ENCODE data around the gene HIF3A.
"Not testable (repeated sequence)": the region's sequence is repeated elsewhere in the genome, so short reads cannot be mapped to it uniquely, and the experiment has no call there.

The HIF3A gene

DNA sequence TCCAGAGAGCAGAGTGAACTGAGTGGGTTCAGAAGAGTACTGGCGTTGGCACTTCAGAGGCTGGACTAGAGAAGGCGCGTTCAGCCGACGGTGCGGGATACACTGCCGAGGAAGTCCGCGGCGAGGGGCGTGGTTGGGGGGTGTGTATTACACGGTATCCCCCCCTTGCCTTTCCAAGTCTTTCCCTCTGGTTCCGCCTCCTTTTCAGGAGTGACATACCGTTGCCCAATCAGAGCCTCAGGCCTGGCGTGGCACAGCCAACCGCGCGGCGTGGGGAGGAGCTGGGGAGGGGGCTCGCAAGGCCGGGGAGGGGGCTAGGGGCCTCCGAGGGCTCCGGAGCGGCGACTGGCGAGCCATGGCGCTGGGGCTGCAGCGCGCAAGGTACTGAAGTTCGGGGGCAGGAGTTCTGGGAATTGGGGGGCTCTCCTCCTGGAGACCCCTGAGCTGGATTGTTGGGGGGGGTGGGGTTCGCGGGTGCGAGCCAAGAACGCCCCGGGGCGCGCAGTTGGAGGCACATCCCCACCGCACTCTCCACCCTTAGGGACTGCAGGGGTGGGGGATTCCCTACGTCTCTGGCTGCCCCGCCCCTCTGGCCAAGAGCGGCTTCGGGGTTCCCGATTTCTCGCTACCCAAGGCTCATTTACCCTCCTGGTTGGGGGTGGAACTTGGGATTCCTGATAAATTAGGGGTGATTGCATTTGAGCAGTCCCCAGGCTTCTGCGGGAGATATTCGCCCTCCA is at the start of gene HIF3A:
Gene HIF3A, plus strand, starts transcription at position 321 of the 740 bp plus-strand sequence. Its CDS starts 35 bp downstream, at position 356.
- no peak for DNase-seq

DNA sequence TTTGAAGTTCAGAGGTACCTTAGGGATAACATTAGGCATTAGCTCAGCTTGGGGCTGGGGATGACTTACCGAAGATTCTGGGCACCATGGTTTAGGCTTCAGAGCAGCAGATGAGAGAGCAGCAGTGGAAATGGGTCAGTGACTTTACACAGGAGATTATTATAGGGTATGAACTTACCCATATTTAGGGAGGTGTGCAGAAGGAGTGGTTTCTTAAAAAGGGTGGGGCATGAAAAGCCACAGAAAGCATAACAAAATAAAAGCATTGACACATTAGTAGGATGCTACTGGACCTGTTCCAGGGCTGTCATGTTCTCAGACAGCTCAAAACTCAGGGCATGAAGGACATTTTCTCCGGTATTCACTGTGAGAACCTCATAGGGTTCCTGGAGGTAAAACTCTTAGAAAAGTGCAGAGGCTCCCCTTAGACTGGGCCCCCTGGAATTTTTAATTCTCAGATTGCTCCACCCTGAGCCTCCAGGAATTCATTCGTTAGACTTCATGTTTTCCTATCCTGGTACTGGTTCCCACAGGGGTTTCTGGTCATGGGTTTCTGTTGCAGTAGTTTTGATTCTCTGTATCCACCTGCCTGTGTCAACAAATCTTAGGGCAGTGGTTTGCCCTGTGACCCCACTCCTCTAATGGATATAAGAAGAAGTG is 46.6 kb upstream of the HIF3A start:
- no peak for DNase-seq

DNA sequence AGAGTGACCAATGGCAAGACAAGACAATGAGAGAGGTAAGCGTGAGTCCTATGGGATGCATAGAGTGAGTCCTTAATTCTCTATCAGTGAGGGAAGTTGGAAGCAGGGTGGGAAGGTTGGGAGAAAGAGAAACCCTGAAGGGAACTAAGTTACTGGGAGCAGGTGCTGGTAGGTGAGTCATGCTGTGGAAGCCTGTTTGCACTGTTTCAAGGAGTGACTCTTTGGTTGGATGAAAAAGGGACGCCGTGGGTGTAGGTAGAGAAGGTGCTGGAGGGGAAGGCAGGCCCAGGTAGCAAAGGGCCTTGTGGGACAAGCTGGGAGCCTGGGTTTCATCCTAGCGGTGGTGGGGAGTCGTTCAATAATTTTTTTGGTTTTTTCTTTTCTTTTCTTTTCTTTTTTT is 45.4 kb upstream of the HIF3A start:
- DNase-seq, result no peak

DNA sequence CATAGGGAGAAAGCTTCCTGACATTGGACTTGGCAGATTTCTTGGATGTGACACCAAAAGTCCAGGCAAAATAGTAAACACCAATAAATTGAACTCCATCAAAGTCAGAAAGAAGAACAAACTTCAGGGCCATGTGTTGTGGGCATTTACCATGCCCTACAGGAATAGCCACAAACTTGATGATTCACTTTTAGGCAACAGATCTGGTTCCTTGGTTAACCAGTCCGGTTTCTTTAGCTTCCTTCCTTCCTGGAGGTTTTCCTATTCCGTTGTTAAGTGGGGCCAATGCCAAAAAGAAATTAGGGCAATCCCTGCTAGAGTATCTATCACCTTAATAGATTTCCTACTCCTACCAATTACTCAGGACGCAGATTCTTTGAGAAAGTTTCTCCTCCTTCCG is 42.1 kb upstream of the HIF3A start:
- no peak for DNase-seq

DNA sequence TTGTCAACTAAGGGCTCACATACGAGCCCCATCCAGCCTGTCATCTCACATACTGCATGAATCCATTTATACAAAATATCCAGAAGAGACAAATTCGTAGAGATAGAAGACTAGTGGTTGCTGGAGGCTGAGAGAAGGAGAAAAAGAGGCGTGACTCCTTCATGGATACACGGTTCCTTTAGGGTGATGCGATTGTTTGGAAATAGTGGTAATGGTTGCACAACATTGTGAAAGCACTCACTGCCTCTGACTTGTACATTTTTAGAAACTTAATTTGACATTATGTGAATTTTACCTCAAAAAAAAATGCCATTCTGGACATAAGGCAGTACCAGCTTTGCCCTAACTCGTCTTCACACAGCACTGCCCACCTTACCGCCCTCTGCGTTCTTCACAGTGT is 40.0 kb upstream of the HIF3A start:
- no peak for DNase-seq

DNA sequence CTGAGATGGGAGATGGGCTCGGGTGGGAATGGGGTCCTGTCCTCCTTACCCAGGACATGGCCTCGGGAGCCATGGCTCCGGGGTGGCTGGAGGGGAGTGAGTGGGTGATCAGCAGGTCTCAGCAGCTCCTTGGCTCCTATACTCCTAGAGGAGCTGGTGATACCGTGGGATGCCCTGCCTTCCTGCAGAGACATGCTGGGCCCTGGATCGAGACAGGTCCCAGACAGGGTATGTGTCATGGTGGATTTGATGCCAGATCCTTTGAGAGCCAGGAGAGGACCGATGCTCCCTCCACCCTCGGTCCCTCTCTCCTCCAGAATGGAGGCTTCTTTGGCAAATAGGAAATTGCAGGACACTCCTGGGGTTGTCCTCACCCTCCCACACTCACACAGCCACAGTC is 35.3 kb upstream of the HIF3A start:
- DNase-seq, result not testable (repeated sequence)

DNA sequence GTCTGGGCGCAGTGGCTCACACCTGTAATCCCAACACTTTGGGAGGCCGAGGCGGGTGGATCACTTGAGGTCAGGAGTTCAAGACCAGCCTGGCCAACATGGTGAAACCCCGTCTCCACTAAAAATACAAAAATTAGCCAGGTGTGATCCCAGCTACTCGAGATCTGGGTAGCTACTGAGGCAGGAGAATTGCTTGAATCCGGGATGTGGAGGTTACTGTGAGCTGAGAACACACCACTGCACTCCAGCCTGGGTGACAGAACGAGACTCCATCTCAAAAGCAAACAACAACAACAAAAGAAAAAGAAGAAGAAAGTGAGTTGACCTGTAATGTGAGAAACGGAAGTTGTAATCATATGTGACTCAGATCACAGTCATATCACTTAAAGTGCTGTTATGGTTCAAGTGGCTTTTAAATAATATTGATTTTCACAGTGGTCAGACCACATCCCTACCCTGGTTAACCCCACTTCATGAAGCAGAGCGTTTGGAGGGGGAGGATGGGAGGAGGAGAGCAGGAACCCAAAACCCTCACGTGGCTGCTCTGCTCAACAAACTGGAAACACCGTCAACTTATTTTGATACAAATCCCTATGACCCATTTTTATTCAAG is 34.1 kb upstream of the HIF3A start:
- DNase-seq, result peak; percentile 69

DNA sequence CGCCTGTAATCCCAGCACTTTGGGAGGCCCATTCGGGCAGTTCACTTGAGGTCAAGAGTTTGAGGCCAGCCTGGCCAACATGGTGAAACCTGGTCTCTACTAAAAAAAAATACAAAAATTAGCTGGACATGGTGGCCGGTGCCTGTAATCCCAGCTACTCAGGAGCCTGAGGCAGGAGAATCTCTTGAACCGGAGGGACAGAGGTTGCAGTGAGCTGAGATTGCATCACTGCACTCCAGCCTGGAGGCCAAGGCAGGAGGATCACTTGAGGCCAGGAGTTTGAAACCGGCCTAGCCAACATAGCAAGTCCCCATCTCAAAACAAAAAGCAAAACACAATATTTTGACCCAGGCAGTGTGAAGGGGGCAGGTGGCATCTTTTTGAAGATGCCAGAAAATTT is 32.0 kb upstream of the HIF3A start:
- peak; percentile 58 for DNase-seq

DNA sequence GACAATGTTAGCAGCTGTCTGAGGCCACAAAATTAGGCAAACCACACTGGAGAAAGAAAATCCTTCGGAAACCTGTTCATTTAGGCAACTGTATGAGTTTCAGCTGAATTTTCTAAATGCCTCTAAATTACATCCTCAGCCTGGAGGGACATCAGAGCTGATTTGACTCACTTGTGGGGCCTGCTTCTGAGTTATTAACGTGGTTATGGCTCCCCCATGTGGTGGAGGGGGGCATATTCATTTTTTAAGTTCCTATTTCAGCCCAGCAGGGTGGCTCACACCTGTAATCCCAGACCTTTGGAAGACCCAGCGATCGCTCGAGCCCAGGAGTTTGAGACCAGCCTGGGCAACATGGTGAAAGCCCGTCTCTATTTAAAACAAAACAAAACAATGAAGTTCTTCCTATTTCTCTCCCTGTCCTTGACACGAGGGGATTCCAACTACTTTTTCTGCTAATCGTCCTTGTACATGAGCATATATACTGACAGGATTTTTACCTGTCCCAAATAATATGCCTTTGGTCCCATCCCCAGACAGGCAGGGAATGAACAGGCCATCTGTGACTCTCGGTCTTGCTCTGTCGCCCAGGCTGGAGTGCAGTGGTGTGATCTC is 31.5 kb upstream of the HIF3A start:
- DNase-seq, result peak; percentile 81

DNA sequence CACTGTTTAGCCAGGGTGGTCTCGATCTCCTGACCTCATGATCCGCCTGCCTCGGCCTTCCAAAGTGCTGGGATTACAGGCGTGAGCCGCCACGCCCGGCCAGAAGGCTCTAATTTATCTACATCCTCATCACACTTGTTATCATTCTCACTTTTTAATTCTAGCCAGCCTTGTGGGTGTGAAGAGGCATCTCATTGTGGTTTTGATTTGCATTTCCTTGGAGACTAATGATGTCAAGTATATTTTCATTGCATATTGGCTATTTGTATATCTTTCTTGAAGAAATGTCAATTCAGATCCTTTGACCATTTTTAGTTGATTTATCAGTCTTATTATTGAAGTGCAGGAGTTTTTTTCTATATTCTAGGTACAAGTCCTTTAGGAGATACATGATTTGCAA is 27.7 kb upstream of the HIF3A start:
- no peak for DNase-seq

DNA sequence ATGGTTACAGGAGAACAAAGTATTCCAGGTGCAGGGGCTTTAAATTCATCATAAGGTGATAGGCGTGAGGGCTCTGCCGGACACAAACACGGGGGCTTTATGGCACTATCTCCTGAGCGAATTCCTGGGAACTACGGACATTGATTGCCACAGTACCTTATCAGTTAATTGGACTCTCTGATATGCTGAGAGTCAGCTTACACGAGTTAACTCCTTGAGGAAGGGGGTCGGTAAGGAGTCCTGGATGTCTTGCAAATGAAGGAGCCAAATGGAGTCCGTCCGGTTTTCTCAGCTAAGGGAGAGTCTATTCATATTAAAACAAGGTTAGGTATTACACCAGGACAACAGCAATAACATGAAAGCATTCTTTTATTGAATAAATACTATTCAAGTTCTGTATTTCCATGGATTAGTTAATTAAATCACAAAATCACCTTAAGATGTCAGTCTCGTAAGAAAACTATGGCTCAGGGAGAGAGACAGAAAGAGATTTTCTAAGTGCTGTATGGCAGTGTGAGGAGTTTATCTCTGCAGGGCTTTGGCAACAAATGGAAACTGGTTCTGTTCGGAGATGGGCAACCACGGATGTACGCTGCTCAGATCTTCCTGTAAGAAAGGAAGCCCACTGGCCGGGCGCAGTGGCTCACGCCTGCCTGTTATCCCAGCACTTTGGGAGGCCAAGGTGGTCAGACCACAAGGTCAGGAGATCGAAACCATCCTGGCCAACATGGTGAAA is 26.2 kb upstream of the HIF3A start:
- no peak for DNase-seq

DNA sequence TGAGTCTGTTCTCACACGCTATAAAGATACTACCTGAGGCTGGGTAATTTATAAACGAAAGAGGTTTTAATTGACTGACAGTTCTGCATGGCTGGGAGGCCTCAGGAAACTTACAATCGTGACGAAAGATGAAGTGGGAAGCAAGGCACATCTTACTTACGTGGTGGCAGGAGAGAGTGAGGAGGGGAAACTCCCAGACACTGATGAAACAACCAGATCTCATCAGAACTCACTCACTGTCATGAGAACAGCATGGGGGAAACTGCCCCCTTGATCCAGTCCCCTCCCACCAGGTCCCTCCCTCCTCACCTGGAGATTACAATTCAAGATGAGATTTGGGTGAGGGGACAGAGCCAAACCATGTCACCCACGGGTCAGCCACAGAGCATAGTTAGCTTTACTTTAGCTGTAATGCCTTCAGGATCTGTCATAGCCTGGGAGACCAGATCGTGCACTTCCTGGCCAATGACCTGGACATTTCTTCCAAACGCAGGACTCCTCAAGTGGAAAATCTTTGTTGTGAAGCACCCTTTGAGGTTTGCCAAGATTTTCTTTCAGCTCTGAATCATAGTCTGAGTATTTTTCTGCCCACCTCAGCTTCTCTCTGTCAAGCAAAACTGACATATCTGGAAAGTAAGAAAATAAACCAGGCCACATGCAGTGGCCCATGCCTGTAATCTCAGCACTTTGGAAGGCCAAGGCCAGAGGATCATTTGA is 25.2 kb upstream of the HIF3A start:
- DNase-seq, result no peak

DNA sequence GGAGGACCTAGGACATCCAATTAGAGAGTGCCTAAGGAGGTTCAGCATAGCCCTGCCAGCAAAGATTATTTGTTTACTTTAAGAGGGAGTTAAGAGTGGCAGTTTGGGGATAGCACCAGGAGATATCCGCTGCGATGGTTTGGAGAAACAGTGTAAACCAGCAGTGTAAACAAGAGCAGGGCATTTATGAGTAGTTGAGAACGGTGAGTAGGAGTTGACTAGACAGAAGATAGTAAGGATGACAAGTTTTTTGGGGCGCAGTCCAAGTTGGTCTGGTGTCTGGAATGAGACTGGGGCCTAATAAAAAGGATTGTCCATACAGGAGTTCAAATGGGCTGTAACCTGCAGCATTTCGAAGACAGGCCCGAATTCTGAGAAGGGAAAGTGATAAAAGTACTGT is 22.9 kb upstream of the HIF3A start:
- DNase-seq, result not testable (repeated sequence)

DNA sequence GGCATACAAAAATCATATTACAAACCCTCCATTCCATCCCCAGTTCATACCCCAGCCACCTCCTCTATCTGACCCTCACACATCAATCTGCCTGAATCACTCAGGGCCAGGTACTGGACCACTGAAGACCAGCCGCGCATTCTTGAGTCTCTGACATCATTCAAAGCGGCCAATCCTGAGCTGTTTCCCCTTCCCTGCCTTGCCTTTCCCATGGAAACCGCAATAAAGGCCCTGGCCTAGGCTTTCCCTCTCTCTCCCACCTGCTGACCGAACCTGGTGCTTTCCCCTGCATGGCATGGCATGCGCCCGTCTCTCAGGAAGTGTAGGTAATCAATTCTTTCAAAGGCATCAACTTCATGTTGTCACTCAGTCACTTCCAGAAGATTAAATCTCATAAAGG is 17.7 kb upstream of the HIF3A start:
- DNase-seq, result no peak

DNA sequence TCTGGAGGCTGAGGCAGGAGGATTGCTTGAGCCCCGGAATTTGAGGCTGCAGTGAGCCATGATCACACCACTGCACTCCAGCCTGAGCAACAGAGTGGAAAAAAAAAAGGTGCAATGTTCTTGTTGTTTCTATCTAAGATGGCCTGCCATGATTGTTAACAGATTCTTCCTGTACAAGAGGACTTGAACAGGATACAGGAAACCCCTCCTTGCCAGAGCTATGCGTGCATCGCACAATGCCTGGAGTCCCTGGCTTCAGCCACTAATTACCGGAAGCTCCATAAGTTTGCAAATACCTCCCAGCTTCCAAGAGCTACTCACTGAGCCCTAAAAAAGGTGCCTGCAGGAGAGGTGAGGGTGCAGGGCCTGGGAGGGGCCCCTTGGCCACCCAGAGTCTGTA is 13.1 kb upstream of the HIF3A start:
- no peak for DNase-seq

DNA sequence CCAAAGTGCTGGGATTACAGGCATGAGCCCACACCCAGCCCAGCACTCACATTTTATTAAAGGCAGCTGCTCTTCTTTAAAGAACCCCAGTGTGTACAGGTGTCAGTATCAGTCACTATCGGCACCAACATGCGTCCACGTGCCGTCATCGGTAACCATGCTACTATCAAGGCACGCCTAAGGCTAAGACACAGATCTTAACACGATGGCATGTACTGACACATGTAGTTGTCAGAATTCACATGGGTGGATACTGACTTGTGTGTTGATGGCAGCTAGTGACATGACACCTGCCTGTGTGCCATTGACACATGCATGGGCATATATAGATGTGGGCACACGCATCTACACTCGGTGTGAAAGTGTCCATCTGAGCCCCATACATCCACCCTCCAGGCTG is 12.2 kb upstream of the HIF3A start:
- DNase-seq, result no peak

DNA sequence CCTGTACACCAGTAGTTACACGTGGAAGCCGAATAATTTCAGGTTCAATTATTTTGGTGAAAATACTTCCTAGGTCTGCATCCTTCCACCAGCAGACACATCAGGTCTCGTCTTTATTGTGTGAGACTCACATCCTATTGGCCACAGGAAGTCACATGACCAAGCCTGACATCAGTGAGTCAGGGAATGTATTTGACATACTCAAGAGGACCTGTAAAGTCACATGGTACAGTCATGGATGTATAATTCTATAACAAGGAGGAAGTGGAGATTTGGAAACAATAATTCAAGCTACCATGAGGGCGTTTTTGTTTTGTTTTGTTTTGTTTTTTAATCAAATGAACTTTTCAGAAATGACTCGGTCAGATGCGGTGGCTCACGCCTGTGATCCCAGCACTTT is 9.3 kb upstream of the HIF3A start:
- DNase-seq, result no peak

DNA sequence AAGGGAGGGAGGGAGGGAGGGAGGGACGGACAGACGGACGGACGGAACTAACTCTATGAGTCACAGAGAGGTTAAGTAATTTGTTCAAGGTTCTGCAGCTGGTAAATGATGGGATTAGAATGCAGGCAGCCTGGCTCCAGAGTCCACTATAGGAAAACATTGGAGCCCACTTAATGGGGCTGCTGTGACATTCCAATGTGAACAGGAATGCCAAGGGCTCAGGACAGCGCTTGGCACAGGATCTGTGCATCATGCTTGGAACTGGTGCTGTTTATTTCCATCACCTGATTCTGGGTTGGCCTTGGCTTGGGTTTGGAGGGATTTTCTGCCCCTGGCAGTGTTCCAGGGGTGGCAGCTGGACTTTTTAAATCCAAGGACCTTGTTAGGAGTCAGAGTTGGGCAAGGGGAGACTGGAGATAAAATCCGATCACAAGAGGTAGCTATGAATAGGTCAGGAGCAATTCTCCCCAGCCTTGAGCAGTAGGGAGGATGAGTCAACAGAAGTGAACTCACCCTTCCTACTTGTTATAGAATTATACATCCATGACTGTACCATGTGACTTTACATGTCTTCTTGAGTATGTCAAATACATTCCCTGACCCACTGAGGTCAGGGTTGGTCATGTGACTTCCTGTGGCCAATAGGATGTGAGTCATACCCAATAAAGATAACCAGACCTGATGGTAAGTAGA is 7.8 kb upstream of the HIF3A start:
- DNase-seq, result no peak

DNA sequence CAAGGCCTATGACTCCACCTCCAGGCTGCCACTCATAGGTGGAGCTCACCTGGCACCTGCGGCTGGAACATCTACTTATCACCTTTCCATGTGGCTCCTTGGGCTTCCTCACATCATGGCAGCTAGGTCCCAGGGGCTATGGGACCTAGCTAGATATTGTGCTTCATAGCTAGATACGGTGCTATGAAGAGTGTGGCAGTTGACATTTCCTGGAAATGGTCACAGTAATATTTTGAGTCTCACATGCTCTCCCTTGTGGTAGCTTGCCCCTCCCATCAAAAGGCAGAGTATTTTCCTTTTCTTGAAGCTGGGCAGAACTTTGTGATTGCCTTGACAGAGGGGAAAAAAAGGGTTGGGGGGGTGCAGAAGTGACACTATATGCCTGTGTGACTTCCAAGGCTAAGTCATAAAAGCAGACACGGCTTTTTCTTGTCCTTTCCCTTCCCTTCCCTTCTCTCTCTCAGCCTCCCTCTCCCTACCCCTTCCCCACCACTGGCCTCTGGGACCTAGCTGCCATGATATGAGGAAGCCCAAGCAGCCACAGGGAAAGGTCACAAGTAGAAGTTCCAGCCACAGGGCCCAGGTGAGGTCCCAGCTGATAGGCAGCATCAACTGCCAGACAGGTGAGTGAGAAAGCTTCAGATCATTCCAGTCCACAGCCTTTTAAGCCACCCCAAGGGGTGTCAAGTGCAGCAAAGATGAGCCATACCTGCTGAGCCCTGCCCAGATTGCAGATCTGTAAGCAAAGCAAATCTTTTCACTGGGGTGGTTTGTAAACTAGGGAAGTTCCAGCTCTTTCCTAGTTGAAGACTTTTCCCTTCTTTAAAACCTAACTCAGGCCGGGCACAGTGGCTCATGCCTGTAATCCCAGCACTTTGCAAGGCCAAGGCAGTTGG is 6.9 kb upstream of the HIF3A start:
- DNase-seq, result no peak

DNA sequence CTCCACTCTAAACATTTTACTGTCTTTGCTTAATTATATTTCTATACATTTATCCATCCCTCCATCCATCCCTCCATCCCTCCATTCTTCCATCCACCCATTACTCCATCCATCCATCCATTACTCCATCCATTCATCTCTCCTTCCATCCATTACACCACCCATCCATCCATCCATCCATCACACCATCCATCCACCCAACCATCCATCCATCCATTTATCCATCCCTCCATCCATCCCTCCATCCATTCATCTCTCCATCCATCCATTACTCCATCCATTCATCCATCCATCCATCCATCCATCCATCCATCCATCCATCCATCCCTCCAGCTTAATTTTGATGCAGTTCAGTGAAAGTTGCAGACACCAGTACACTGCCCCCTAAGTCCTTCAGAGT is 5.0 kb upstream of the HIF3A start:
- DNase-seq, result no peak

DNA sequence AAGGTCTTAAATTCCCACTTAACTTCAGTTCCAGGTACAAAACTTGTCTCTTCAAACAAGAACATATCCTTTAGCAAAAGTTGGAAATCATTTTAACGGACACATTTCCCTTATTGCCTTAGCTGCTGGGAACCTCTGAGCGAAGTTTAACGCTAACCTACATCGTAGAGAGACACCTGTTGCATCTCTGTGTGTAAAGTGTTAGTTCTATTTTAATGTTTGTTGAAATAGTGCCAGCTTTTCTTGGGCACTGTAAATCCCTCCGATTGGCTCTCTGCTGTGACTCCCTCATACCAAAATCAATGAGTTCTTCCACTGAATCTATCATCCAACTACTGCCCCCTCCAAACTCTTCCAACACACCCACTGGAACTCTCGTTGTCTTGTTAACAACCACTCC is 2.3 kb upstream of the HIF3A start:
- no peak for DNase-seq
